HG03060 (cell line): ENCODE results near the gene CHKB.
A peak's percentile ranks its signal among the peaks of the same experiment; 100 is the strongest.
"Not testable (repeated sequence)": the region's sequence is repeated elsewhere in the genome, so short reads cannot be mapped to it uniquely, and the experiment has no call there.

Source experiments
- ATAC-seq: cut with Tn5 transposase; IDR thresholded peaks from one replicate; pipeline ENCODE4 v1.9.1; 2021; ENCODE audit warnings: low read depth, moderate number of reproducible peaks; ENCODE audit not compliant: unreplicated experiment

The CHKB gene, protein sequence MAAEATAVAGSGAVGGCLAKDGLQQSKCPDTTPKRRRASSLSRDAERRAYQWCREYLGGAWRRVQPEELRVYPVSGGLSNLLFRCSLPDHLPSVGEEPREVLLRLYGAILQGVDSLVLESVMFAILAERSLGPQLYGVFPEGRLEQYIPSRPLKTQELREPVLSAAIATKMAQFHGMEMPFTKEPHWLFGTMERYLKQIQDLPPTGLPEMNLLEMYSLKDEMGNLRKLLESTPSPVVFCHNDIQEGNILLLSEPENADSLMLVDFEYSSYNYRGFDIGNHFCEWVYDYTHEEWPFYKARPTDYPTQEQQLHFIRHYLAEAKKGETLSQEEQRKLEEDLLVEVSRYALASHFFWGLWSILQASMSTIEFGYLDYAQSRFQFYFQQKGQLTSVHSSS

DNA sequence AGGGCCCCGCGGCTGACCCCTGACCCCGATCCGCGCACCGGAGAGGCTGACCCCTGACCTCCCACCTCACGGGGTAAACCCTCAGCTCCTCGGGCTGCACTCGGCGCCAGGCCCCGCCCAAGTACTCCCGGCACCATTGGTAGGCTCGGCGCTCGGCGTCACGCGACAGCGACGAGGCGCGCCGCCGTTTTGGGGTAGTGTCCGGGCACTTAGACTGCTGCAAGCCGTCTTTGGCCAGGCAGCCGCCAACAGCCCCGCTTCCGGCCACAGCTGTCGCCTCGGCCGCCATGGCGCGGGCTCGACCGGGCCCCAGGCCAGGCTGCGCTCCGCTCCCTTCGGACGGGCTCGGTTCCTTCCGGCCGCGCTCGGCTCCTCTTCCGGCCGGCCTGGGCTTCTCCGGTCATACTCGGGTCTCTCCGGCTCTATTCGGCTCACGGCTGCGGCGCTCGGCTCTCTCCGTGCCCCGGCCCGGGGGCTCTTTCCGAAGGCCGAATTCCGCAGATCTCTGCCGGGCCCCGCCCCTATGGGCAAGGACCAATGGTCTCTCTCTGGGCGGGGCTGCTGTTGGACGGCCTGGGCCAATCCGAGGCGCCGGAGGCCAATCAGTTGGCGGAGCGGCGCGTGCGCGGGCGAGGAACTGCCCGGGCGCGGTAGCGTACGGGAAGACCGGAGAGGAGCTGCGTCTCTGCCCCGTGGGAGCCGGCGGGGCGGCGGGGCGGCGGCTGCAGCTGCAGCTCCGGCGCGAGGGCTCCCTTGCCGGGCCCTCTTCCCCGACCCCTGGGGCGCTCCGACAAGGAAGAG is at the start of gene CHKB:
TSS of gene CHKB (minus strand) at position 357 of the 801 bp plus-strand sequence. CDS start at position 289, 68 bp downstream.
- ATAC-seq = peak; percentile 80

DNA sequence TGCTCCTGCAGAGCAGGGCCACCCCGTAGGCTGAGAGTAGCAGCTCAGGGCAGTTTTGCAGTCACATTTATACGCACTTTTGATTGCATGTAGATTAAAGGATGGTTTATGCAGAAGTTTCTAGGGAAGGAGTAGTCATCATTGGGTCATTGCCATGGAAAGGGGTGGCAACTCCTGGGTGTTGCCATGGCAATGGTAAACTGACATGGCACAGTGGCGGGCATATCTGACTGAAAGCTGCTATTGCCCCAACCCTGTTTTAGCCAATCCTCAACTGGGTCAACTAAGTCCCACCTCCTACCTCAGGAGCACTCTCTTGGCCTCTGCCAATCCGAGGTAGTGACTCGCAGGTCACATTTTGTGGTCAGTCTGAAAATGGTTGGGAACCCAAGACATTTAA is 47.7 kb upstream of the CHKB start:
- no peak for ATAC-seq

DNA sequence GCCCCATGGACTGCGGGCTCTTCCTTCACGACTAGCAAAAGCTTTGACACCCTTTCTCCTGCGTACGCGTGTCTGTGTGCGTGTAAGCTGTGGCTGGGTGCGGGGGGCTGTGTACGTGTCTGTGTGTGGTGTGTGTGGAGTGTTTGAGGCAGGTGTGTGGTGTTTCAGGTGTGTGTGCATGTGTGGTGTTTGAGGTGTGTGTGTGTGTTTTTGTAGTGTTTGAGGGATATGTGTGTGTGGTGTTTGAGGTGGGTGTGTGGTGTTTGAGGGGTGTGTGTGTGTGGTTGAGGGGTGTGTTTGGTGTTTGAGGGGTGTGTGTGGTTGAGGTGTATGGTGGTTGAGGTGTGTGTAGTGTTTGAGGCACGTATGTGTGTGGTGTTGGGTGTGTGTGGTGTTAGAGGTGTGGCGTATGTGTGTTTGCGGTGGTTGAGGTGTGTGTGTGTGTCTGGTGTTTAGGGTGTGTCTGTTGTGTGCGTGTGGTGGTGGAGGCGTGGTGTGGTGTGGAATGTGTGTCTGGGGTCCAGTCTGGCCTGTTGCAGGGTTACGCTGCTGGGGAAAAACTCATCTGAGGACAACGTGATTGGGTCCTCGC is 46.0 kb upstream of the CHKB start:
- ATAC-seq = no peak

DNA sequence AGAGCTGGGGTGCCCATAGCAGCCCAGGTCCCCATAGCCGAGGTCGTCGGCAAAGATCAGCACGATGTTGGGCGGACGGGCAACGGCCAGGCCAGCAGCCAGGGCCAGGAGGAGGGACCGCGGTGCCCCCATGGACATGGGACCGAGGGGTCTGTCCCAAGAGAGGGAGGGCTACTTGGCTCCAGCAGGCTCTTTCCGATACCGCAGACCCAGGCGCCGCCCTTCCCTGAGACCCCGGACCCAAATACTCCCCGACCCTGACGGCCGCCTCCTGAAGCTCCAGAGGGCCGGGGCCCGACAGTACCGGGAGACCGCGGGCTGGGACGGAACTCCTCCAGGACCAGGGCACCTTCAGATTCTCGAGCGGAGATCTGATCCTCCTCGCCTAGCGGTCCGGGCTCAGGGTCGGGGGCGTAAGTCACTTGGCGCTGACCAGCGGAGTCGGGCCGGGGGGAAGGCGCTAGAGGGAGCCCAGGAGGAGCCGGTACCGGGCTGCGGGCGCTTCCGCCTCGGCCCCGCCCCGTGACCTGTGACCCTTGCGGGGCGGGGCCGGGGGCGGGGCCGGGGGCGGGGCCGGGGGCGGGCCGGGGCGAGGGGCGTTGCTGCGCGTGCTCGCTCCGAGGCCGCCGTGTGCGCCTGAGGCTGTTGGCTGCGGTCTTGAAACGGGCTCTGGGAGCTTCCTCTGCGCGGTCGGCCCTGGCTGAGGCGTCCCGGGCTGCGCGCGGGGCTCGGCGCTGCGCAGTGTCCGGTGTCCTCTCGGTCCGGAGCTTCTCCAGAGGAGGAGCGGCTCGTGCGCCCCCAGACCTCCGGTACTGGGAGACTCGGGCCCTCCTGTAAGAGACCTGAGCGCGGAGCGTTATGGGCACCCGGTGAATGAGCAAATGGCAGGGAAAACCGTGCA is 45.2 kb upstream of the CHKB start, which contains the start of gene ARSA:
TSS of gene ARSA (minus strand) at position 511 of the 901 bp plus-strand sequence. CDS start at position 138, 373 bp downstream.
- ATAC-seq = no peak

DNA sequence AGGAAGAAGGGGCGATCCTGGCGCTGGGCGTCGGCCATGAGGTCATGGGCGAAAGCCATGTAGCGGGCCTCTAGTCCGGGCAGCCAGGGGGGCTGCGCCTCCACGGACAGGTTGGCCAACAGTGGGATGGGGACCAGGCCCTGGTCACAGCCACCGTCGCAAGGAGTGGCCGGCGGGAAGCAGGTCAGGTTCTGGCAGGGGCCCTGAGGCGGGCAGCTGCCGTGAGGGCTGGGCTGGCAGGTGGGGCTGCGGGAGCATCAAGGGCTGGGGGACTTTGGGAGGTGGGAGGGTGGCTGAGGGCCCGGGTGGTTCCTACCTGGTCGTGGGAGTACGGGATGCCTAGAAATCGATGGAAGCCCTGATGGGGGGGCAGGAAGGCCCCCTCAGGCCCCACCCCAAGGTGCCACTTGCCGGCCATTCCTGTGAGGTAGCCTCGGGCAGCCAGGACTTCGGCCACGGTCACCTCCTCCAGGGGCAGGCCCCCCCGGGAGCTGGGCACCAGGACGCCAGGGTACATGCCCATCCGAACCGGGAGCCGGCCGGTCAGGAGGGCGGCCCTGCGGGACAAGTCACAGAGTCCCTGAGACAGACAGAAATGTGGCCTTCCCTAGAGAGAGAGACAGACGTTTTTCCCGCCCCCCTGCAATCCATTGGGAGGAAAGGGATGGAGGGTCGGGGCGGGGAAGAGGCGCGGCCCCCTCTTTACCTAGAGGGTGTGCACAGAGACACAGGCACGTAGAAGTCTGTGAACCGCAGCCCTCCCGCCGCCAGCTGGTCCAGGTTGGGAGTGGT is 44.4 kb upstream of the CHKB start:
- no peak for ATAC-seq

DNA sequence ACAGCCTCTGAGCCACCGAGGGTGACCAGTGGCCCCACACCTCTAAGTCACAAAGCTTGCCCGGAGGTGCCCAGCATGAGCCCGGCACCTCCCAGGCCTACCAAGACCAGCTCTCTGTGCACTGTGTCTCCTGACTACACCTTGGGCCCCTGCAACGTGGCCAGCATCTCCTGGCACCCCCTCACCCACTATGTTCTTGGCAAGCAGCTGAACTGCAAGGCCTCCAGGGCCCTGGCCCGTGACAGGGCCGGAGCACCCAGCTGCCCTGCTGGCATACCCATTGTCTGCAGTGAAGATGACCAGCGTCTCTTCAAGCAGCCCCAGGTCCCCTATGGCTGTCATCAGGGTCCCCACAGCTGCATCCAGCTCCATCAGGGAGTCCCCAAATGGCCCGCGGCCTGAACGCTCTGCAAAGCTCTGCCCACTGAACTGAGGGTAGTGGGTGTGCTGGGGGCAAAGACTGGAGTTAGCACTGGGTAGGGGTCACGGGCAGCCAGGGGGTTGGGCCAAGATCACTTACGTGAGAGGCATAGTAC is 43.7 kb upstream of the CHKB start:
- ATAC-seq = no peak

DNA sequence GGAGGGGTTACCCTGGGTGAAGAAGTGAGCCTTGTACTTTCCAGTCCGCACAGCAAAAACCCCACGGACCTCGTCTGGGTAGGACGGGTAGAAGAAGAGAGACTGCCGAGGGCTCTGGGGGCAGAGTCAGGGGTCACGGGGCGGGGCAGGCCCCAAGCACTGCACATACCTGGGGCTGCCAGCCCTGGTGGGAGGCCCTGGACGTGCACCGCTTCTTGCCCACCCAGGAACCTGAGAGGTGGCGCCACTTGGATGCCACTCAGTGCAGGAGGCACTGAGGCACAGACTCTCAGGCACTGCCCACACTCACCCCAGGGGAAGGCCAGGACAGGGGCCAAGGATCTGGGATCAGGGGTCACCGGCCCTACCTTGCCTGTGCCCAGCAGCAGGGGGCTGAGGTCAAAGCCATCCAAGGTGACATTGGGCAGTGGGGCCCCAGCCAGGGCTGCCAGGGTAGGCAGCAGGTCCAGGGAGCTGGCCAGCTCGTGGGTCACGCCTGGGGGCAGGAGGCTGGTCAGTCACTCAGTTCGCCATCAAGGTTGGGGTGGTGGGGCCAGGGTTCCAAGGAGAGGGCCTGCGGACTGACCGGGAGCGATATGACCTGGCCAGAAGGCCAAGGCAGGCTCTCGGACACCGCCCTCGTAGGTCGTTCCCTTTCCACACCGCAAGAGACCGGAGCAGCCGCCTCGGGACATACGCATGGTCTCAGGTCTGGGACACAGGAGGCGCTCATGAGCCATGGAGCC is 43.1 kb upstream of the CHKB start:
- ATAC-seq = no peak

DNA sequence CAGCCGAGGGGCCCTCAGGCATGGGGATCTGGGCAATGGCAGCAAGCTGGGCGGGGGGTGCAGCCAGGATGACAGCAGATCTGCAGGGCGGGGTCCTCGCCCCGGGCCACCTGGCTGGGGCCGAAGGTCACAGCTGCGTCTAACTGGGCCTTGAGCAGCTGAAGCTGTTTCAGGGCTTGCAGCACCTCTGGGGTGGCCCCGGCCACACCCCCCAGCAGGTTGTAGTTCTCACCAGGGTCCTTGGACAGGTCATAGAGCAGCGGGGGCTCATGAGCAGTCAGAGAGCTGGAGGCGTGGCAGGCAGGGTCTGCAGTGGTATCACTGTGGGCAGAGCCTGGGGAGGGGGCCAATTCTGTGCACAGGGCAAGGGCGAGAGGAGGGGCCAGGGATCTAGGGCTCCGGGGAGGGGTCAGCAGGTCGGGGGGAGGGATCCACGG is 42.5 kb upstream of the CHKB start:
- ATAC-seq = no peak

DNA sequence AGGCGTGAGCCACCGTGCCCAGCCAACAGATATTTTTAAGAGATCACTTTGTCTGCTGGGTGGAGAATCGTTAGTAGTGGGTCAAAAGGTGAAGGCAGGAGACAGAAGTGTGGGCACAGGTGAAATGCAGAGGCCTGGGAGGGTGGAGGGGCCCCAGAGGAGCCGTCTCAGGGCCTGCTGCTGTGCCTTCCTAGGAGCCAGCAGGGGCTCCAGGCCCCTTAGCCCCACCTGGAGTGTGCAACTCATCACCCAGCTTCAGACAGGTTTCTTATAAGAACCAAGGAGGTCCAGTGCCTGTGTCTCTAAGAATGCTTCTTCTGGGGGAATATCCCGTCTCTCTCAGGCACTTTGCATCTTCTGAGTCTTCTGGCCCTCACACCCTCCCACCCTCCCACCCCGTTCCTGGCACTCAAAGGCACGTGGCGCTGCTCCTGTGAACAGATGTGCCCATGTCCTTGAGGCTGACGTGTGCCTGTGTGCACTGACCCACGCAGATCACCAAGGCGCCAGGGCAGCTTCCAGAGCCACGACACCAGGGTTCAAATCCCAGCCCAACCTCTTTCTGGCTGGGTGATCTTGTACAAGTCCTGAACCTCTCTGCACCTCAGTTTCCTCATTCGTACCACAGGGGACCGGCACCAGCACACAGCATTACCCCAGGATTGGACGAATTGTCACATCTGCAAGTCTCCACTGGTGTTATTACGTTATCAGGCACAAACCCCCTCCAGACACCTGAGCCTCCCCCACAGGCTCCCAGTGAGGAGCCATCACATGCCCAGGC is 41.9 kb upstream of the CHKB start:
- ATAC-seq = no peak

DNA sequence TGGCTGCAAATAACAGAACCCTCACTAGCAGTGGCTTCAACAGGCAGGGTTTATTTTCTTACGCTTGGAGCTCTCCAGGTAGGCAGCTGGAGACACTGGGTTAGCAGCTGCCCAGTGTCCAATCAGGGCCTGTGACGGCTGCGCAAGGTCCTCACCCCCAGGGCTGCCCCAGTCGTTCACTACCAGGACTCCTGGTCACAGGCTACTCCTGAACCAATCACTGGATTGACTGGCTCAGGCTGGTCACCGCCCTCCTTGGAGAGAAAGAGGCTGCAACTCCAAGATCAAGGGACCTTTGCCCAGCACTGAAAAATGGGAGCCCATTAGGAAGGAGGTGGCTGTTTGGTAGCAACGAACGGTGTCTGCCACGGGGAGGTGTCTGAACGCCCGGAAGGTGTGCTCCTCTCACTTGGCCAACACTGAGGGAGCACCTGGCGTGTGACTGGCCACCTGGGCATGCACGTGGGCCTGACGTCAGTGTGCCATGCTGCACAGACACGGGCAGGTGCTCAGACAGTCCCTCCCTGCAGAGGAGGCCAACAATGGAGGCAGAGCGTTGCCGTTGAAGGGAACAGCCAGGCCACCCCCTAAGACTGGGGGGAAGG is 40.2 kb upstream of the CHKB start:
- no peak for ATAC-seq

DNA sequence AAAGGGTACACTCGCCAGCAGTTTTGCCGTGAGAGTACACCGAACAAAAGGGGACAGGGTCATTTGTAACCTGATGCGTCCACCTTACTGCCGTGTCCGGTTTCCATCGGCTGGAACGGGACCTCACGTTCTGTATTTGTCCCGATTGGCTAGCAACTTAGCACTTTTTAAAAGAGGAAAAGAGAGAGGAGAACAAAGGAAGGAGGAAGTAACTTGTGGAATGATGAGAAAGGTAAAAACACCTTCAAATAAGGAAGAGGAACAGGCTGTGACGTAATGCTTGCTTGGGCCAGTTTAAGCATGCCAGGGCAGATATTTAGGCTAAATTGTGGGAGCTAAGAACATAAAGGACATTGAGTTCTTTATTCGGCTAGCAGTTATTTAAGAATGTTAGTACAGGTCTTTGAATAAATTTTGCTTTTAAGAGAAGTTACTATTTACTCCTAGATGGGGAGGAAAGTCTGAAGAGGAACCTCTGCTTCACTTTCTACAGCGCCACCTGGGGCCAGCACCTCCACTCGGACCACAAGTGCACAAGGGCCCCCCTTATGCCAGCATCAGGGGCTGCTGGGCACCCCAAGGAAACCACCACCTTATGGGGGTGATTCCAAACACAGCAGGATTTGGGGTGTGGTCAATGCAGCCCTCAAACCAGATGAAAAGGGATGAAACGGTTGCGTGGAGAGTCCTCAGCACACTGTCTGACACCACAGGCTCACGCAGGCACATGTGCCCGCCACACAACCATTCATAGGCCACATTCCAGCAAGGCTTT is 39.5 kb upstream of the CHKB start:
- ATAC-seq = no peak

DNA sequence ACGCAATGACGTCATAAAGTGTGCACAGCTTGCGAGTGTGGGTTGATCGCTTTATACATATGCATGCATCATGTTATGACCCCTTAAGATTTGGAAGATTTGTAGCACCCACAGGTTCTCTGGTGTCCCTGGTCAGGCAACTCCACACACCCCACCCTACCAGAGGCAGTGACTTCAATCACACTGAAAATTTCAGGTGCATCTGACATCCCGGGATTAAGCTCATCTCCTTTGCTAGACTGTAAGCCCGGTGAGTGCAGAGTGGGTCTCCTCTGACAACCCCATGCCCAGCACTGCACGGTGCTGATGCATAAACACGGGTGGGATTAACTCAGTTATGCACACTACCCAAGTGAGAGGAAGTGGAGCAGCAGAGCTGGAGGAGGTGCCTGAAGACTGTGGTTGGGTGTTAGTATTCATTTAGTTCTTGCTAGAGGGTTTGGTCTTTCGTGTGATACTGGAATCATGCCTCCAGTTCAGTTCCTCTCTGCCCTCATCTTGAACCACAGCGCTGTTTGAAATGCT is 38.8 kb upstream of the CHKB start:
- no peak for ATAC-seq

DNA sequence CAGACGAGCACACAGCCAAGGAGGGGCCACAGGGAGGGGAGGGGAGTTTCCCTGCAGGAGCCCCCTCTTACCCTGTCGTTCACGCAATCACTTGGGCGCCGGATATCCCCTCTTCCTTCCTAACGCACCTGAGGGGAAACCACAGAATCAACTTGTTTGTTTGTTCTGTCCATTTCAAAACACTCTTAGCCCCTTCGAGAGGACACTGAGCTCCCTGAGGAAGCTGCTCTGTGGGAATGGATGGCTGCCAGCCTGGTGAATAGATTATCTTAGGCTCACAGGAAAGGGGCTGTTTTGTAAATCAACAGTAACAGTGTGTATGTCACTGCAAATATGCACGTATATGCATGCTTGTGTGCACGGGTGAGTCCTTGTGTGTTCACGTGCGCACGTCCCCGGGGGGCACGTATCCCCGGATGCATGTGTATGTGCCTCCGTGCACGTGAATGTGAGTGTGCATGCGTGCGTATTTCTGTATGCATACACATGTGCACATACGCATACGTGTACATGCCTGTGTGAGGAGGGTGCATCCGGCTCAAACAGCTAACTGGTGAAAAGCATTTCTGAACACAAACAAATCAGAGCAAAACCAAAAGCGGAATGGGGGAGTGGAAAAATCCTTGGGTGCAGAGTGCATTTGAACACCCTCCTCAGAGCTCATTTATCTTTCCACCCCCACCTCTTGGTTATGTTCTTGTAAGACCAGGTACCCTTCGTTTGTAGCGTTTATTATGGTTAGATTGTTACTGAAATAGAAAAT is 38.1 kb upstream of the CHKB start:
- ATAC-seq = peak; percentile 15

DNA sequence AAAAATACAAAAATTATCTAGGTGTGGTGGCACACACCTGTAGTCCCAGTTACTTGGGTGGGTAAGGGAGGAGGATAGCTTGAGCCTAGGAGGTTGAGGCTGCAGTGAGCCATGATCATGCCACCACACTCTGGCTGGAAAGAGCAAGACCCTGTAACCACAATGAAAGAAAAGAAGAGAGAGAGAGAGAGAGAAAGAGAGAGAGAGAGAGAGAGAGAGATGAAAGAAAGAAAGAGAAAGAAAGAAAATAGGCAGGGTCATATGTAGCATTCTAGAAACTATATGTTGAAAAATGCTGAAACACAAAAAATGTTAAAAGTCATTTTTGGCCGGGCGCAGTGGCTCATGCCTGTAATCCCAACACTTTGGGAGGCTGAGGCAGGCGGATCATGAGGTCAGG is 31.6 kb upstream of the CHKB start:
- ATAC-seq = not testable (repeated sequence)

DNA sequence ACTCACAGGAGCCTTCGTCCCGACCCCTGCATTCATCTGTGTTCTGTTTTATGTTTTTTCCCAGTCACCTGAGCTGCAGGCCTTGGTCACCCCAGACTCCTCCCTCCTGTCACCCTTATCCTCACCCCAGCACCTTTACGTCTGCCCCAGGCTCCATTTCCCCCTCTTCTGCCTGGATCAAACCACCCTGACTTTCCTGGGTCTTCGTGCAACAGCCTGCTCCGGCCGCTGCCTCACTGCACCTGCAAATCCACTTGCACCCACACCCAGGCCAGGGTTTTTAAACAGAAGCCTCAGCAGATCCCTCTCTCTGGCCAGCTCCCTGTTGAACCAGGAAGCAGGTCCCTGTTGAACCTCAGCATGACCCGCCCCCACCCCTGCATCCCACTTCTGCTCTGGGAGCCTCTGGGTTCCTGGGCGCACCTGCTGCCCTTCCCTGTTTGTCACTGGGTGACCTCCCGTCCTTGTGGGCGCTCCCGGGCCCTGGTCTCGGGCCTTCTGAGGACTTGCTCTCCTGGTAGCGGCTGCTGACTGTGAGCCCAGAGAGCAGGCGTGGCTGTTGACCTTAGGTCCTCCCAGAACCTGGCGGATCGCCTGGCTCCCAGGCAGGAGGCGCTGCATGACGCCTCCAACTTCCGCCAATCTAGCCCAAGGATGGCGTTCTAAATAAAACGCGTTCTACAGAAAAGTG is 30.8 kb upstream of the CHKB start:
- no peak for ATAC-seq
